AG09319 (cell line): ENCODE results near the gene BOK.

ENCODE experiments used
- DNase-seq: peaks from one replicate; pipeline ENCODE4 v3.0.0-alpha.2; 2010; ENCODE audit warnings: low read depth; ENCODE audit errors: extremely low read depth
- TF ChIP-seq, protein P1 (sequence below): IDR thresholded peaks from 2 replicates; pipeline ENCODE4 v1.5.1; 2011; ENCODE audit warnings: low read depth, mild to moderate bottlenecking, inconsistent platforms, low read length, moderate library complexity

Gene BOK

DNA sequence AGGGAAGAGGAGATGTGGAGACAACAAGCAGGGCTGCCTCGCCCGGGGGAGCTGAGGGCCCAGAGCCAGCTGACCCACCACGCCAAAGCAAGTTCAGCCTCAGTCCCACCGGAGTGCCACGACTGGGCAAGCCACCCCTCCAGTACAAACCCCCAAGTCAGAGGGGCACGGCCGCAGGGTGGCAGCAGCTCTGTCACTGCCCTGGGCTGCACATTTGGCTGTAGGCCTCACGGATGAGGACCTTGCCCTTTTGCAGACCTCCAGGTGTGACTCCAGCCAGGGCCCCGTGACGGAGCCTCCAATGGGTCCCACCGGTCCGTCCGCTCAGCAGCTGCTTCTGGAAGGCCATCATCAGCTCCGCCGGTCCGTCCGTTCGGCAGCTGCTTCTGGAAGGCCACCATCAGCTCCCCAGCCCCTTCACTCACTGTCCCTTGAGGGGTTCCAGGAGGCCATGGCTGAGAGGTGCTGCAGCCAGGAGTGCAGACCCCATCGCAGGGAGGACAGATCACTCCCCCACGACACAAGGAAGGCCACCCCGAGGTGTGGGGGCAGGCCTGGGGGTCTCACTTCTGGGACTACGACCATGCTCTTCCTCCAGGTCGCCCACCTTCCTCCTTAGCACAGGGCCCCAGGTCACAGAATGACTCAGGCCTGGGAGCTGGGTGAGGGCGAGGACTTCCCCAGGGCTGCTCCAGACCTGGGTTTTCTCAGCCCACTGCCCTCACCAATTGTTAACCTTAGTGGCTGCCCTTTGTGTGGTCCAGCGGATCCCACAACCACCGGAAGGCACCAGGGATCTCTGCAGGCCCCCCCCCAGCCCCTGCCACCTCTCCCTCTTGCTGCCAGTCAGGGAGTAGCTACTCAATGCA, 25.6 kb upstream of the BOK start:
- TF ChIP-seq, protein P1, sequence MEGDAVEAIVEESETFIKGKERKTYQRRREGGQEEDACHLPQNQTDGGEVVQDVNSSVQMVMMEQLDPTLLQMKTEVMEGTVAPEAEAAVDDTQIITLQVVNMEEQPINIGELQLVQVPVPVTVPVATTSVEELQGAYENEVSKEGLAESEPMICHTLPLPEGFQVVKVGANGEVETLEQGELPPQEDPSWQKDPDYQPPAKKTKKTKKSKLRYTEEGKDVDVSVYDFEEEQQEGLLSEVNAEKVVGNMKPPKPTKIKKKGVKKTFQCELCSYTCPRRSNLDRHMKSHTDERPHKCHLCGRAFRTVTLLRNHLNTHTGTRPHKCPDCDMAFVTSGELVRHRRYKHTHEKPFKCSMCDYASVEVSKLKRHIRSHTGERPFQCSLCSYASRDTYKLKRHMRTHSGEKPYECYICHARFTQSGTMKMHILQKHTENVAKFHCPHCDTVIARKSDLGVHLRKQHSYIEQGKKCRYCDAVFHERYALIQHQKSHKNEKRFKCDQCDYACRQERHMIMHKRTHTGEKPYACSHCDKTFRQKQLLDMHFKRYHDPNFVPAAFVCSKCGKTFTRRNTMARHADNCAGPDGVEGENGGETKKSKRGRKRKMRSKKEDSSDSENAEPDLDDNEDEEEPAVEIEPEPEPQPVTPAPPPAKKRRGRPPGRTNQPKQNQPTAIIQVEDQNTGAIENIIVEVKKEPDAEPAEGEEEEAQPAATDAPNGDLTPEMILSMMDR = no peak
- DNase-seq = no peak

DNA sequence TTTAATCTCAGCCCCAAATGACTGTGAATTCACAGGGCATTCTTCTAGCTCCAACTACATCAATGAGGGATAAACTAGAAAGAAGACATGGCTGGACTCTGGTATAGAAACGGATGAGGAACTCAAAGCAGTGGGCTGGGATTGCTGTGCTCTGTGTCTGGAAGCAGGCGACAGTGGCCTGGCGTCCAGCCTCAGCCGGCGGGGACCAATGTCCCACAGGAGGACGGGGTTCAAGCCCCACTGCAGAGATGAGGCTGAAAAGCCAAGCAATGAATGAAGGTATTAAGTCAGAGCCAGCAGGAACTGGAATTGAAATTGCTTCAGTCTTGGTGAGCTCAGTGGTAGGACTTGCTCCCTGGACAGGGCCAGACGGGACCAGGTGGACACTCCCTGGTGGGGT, 24.3 kb upstream of the BOK start:
- TF ChIP-seq, protein P1 = no peak
- DNase-seq = no peak

DNA sequence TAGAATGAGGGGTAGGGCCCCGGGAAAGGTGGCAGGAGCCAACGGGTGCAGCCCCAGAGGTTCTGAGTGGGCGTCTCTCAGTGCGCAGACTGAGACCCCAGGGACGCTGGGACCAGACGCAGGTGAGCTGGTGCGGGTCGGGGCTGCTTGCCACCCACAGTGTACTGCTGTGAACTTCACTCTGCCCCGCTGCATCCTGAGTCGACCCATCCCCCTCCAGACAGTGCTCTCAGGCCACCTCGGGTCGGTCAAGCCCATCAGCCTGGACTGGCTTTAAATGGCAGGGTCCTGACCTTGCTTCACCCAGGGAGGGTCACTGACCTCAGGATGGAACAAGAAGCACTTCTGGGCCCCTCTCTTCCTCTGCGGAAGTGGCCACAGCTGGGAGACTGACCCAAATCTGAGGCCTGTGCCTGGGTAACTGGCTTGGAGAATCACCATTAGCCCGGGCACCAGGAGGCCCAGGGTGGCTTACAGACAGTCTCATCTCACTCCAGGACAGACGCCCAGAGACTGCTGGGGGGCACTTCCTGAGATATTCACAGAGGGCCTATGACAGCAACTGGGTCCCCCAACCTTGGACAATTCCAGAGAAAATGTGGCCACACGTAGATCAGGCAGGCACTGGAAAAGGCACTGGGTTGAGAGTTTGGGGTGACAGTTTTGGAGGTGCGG, 23.7 kb upstream of the BOK start:
- TF ChIP-seq, protein P1 = no peak
- no peak for DNase-seq

DNA sequence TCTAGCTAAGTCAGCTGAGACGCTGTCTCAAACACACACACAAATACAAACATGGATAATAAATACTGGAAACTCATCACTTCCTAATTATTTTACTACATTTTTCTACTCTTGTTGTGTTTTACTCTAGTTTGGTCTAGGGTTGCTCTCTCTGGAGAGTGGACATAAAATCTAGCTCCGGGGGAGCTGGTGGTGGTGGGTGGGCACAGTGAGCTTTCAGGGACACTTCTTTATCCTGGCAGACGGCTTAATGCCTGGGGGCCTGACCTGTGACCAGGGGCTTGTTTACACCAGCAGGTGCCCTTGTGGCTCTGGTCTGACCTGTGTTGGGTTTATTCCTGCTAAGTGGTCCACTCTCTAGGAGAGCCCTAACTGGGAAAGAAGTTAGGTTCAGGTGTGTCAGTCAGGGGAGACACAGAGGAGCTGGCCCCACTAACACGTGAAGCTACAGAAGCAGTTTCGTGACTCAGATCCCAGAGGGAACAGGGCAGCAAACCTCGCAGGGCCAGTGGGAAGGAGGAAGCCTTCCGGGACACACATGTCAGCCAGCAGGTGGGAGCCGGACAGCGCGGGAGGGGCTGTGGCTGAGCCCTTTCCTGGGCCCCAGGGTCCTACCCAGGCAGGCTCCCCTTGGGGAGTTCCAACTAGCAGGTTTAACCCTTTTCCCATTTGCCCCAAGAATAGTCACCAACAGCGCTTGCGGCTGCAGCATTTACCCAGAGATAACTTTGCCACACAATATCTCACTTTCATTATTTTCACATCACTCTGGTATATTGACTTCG, 22.5 kb upstream of the BOK start:
- DNase-seq = no peak
- TF ChIP-seq, protein P1 = no peak

DNA sequence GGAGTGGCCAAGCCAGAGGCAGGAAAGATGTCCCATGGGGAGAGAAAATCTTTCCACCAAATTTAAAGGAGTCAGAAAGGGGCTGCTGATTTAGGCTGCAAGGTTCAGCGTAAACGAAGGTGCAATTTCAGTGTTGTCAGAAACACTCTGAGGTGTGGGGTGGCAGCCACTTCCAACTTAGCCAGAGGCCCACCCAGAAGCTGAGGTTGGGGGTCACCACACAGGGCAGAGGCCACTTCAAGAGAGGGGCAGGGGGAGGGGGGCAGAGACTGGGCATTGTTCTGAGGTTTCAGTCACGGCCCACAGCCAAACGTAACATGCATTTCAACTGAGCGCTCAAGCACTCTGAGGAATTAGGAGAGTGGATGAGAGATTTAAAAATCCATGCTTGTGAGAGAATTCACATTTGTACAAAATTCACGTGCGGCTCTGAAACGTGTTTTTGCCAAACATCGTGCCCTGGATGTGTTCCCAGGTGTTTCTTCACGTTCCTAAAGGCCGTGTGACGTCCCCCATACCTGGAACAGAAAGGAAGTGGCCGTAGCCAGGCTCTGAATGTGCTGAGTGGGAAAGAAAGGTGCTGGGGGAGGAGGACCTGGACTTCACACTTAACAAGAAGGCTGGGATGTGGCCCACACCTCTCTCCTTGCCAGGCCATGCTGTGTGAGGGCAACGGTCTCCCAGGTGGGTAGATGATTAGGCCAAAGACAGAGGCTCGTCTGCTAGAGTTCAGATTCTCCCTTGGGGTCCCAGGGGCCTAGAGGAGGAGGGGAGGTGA, 19.5 kb upstream of the BOK start:
- TF ChIP-seq, protein P1 = no peak
- DNase-seq = no peak

DNA sequence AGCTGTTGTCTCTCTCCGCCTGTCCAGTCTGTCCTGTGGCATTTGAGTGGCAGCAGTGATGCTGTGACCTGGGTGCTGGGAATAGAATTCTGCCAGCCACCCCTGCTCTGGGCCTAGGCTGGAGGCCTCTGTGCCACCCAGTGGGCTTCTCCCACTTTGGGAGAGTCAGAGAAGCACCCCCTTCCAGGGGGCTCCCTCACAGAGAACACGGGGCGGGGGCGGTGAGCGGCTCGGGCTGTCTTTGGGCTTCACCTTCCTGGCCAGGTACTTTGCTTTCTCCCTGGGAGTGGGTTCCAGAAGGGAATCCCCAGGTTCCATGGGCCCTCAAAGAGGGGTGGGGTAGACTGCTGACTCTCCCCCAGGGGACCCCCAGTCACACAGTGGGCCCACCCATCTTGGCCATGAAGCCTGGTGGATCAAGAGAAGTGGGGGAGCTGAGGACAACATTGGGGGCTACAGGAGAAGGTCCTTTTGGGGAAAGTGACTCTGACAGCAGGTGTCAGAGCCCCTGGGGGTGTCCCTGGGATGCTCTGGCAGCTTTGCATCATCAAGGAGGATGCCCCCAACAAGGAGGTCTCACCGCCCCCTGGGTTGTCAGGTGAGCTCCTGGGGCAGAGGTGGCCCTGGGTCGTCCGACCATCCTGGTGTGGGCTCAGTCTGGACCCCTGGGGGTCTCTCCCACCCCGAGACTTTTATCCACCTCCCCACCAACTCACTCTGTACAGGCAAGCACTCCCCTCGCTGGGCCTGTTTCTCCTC, 18.8 kb upstream of the BOK start:
- TF ChIP-seq, protein P1 = no peak
- no peak for DNase-seq
